GM12875 (cell line): ENCODE data around the gene GIMAP1.

Experiments used
- H3K4me3 ChIP-seq: one replicate; pipeline ENCODE4 v1.5.1; 2011; ENCODE audit warnings: low read depth, low read length, control low read depth
- CTCF ChIP-seq: IDR thresholded peaks from 2 replicates; pipeline ENCODE4 v1.5.1; 2011; ENCODE audit warnings: low read depth, mild to moderate bottlenecking, control low read depth, inconsistent platforms, low read length, moderate library complexity, borderline replicate concordance; ENCODE audit not compliant: insufficient read depth

GIMAP1 gene

GRCh38 chr7:150746921-150747320, 30.5 kb downstream of the GIMAP1 start:
- H3K4me3 ChIP-seq: no peak overlapping the region
- TF ChIP-seq CTCF: no peak

- TF ChIP-seq CTCF: no peak
- no peak overlapping the region for H3K4me3 ChIP-seq
Measured at GRCh38 chr7:150748376-150748775, 32.0 kb downstream of the GIMAP1 start.

- TF ChIP-seq CTCF: no peak
- no peak overlapping the region for H3K4me3 ChIP-seq
Measured at GRCh38 chr7:150751702-150752101, 35.3 kb downstream of the GIMAP1 start.

GRCh38 chr7:150753239-150753638, 36.8 kb downstream of the GIMAP1 start:
- no peak for TF ChIP-seq CTCF
- H3K4me3 ChIP-seq: no peak overlapping the region

GRCh38 chr7:150753826-150754603, 37.6 kb downstream of the GIMAP1 start:
- TF ChIP-seq CTCF: peak; percentile 47; the same call in 1 of the 2 replicates
- H3K4me3 ChIP-seq: no peak overlapping the region

GRCh38 chr7:150754951-150755350, 38.5 kb downstream of the GIMAP1 start:
- no peak for TF ChIP-seq CTCF
- no peak overlapping the region for H3K4me3 ChIP-seq

GRCh38 chr7:150755473-150756099, 39.2 kb downstream of the GIMAP1 start:
- no peak for TF ChIP-seq CTCF
- H3K4me3 ChIP-seq: no peak overlapping the region
